ENCODE results near the gene TUBA3E. TPM values are rescaled to one million over a fixed set of nuclear protein-coding genes. Genes with fewer than 3 reads are reported as not detected.

TUBA3E gene
- total and polyA plus RNA-seq, 2 of the 13 experiments (the other 11 are each of a cell fraction or from before 2014, with no cell fraction given), result not detected

DNA sequence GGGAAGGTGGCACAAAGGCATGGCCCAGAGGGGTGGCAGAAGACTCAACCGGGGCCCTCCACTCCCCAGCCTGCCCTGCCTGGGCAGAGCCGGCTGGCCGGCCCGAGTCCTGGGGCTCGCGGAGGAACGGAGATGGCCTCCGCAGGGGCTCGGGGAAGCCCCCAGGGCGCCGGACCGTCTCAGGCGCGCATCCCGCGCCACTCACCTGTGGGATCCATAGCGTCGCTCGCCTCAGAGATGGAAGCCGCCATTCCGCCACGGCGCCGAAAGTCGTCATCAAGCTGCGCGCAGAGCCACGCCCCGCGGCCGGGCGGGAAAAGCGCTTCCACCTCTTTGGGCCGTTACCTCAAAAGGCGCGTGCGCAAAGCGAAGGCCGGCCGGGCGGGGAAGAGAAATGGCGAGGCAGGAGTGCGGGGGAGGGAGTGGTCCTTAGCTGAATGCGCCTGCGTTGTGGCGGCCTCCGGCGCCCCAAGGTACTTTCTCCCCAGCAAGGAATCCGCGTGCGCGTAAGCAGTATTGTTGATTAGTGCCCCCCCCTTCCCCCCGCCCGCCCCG is 16.8 kb downstream of the TUBA3E start, which contains the start of gene SMPD4 (continued):
- no peak; the same call in 1 of the 2 replicates for TF ChIP-seq ZNF703 (CRISPR knock-in tag; IDR thresholded peaks at IDR 0.05; ENCODE audit: borderline replicate concordance)
- no peak for TF ChIP-seq TEAD2 (CRISPR knock-in tag; IDR thresholded peaks at IDR 0.05)
- no peak for TF ChIP-seq RBAK (CRISPR knock-in tag; IDR thresholded peaks at IDR 0.05)
- no peak for TF ChIP-seq MLLT10 (CRISPR knock-in tag; IDR thresholded peaks at IDR 0.05)
- no peak; the same call in 1 of the 2 replicates for TF ChIP-seq SMYD3 (CRISPR knock-in tag; IDR thresholded peaks at IDR 0.05)
- no peak; the same call in 1 of the 2 replicates for TF ChIP-seq PRDM15 (CRISPR knock-in tag; IDR thresholded peaks at IDR 0.05)
- TF ChIP-seq SPEN (CRISPR knock-in tag; IDR thresholded peaks at IDR 0.05; ENCODE audit: low read depth), result peak; percentile 94
- 0 out of 2 replicates have a peak, but pooled peaks have one; percentile 6 for TF ChIP-seq ZFP1 (CRISPR knock-in tag; IDR thresholded peaks at IDR 0.05)
- TF ChIP-seq, protein P1, sequence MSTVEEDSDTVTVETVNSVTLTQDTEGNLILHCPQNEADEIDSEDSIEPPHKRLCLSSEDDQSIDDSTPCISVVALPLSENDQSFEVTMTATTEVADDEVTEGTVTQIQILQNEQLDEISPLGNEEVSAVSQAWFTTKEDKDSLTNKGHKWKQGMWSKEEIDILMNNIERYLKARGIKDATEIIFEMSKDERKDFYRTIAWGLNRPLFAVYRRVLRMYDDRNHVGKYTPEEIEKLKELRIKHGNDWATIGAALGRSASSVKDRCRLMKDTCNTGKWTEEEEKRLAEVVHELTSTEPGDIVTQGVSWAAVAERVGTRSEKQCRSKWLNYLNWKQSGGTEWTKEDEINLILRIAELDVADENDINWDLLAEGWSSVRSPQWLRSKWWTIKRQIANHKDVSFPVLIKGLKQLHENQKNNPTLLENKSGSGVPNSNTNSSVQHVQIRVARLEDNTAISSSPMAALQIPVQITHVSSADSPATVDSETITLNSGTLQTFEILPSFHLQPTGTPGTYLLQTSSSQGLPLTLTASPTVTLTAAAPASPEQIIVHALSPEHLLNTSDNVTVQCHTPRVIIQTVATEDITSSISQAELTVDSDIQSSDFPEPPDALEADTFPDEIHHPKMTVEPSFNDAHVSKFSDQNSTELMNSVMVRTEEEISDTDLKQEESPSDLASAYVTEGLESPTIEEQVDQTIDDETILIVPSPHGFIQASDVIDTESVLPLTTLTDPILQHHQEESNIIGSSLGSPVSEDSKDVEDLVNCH (CRISPR knock-in tag; IDR thresholded peaks at IDR 0.05), result no peak
- TF ChIP-seq ZNF574 (CRISPR knock-in tag; IDR thresholded peaks at IDR 0.05), result peak; percentile 26; the same call in 1 of the 2 replicates
- TF ChIP-seq ZNF510 (CRISPR knock-in tag; IDR thresholded peaks at IDR 0.05; ENCODE audit: low read depth), result peak; percentile 41; the same call in 1 of the 2 replicates
- no peak for TF ChIP-seq POLR2AphosphoS2 (IDR thresholded peaks at IDR 0.05; ENCODE audit: low read depth, low read length)

Measured in HepG2 (cell line).